HPDE6-E6E7 (cell line): ENCODE results near the gene CASP8AP2.
"Not testable (repeated sequence)": the region's sequence is repeated elsewhere in the genome, so short reads cannot be mapped to it uniquely, and the experiment has no call there.

Experiments
- DNase-seq: peaks from one replicate; pipeline ENCODE4 v3.0.0; 2011; ENCODE audit warnings: missing footprints; ENCODE audit errors: extremely low spot score

Gene CASP8AP2

DNA sequence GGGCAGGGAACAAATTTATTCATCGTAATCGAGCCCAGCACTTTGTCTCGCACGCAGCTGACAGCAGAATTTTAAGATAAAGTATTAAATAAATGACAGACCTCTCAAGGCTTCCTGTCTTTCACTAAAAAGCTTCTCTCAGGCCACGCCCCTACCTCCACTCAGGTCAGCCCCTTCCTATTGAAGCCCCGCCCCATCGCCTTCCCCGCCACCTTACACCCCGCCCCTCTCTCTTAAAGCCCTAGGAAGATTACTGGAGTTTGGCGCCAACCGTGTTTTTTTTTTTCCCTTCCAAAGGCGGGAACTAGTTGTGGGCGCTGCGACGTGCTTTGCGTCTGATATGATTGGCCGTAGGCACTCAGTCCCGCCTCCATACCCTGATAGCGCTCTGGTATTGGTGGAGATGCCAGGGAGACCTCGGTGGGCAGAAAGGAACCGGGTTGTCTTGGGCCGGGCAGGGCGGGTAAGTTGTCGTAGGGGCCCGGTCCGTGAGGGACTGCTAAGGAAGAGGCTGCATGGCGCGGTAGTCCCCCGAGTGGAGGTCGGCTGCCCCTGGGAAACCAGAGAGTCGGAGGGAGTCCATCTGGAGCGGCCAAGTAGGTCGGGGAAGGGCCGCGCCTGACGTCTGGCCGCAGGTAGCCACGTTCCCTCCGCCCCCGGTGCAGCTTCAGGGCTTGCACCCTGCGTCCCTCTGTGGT lies at the start of gene CASP8AP2:
TSS of gene CASP8AP2 (plus strand) at position 409 of the 698 bp plus-strand sequence.
- DNase-seq: peak; percentile 97

GRCh38 chr6:89781070-89782034 lies 48.3 kb upstream of the CASP8AP2 start:
- no peak for DNase-seq

GRCh38 chr6:89782222-89782621 lies 47.5 kb upstream of the CASP8AP2 start:
- DNase-seq: no peak

DNA sequence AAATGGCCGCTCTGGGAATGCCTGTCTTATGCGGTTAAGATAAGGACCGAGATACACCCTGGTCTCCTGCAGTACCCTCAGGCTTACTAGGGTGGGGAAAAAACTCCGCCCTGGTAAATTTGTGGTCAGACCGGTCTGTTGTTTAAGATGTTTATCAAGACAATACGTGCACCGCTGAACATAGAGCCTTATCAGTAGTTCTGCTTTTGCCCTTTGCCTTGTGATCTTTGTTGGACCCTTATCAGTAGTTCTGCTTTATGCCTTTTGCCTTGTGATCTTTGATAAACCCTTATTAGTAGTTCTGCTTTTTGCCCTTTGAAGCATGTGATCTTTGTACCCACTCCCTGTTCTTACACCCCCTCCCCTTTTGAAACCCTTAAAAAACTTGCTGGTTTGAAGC lies 46.4 kb upstream of the CASP8AP2 start:
- DNase-seq: not testable (repeated sequence)

DNA sequence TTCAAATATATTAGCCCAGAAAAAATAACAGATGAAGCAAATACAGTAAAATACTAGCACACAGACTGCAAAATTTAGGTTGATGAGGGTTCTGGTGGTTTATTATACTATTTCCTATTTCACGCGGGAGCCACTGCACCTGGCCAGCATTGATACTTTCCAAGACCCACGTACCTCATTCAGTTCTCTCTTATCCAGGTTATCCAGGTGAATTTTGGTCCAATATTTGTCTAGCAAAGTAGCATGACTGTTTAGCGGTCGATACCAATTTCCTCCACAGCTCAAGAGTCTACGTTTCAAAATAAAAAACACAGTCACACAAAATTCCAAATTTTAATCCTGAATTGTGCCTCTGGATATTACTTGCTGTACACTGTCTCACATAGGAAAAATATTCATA lies 44.8 kb upstream of the CASP8AP2 start:
- DNase-seq: no peak

GRCh38 chr6:89786970-89787369 lies 42.7 kb upstream of the CASP8AP2 start:
- DNase-seq: no peak

DNA sequence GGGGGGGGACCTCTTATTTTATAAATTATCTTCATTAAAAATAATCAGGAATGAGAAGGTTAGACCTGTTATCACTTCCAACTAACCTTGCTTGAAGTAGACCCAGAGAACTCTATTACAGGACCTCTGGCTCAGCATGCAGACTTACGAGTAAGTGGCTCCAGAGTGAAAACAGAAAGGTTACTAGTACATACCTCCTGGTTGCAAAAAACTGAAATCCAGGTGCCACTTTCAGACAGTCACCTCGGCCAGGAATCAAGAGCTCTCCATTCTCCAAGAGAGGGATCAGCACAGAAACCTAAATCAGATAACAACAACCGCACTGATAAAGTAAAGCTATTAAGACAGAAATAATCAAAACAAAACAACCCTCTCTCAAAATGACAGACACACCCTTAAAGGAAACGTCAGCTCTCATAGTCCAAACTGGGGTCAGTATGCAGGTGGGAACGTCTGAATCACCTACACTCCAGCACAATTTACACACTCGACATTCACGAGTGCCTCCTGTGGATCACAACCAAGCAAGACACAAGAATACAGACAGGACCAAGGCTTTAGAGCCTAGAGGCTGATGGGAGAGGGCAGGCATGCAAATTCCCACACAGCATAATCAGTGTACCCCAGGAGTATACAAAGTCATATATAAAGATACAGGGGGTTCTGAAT lies 41.9 kb upstream of the CASP8AP2 start:
- DNase-seq: no peak

DNA sequence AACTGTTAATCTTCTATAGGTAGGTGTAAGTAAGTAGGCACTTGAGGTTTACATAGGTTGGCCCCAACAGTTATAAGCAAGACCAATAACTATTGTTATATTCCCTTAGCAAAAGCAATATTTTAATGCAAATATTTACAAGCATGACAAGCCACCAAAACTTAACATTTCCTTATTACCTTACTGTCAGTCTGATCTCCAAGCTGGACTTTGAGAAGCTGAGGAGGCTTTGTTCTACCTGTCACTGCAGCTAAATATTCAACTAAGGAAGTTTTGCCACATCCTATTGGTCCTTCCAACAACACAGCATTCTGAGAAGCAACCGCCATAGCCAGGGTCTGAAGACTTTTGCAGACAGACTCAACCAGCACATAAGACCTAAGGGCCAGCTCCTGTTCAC lies 39.7 kb upstream of the CASP8AP2 start:
- DNase-seq: no peak

DNA sequence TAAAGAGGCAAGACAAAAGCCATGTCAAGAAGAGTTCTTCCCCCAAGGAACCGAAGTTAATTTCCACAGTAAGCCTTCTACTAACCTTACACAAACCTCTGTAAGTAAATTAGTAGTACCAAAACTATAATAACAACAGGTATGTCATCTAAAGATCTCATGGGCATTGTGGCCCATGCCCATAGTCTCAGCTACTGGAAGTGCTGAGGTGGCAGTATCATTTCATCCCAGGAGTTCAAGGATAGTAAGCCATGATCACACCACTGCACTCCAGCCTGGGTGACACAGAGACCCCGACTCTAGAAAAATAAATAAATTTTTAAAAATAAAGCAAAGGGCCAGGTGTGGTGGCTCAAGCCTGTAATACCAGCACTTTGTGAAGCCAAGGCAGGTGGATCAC lies 39.3 kb upstream of the CASP8AP2 start:
- DNase-seq: no peak

DNA sequence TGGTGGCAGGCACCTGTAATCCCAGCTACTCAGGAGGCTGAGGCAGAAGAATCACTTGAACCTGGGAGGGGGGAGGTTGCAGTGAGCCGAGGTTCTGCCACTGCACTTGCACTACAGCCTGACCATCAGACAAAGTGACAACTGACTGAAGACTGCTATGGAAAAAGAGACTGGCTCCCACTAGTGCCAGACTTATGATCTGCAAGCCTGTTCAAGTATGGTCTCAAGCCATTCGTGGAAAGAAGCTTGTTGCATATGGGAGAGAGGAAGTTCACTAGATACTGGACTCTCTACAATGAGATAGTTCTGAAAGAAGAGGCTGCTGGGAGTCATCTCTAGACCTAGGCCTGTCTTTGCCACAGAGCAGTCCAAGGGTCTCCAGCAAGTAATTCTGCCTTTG lies 36.8 kb upstream of the CASP8AP2 start:
- peak; percentile 11 for DNase-seq

DNA sequence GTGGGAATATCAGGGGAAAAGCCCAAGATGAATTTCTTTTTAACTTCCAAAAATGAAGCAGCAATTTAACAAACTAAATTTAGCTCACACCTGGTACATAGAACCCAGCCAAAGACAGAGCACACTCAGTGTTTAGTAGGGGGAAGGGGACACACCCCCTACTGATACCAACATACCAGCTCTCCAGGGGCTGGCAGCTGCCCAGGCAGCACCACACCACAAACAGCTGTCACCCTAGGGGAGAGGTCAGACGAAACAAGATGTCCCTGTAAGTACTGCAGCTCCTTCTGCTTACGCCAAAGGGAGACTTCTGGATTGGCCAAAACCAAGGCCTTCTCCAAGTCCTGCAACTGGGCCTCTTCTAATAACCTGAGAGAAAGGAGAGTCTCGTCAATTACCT lies 36.1 kb upstream of the CASP8AP2 start:
- DNase-seq: no peak

DNA sequence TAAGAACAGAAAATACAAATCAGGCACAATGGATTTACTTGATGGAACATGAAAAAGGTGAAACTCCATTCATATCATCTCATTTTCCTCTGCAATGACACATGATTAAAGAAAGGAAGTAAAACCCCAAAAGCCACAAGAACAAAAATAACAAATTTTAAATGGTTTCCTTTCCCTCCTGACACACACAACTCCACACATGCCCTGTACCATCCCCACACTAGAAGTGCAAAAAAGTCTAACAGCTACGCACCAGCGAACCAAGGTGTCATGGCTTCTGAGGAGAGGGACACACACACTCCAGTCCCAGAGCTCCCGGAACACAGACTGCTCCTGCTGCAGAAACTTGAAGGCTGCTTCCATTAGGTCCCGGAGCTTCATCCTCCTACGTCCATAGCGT lies 35.4 kb upstream of the CASP8AP2 start:
- no peak for DNase-seq

DNA sequence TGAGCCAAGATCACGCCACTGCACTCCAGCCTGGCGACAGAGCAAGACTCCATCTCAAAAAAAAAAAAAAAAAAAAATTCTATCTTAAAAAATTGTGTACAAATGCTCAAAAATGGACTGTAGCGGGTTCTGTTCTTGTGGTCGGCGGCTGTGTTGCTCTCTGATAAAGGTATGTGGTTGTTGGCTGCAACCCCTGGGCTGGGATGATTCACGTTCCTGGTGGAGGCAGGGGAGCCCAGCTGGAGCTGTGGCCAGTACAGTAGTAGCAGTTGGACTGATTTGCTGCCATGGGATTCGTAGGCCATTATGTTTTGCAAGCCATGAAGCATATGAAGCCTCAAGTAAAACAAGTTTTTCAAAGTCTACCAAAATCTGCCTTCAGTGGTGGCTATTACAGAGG lies 32.4 kb upstream of the CASP8AP2 start:
- no peak for DNase-seq

DNA sequence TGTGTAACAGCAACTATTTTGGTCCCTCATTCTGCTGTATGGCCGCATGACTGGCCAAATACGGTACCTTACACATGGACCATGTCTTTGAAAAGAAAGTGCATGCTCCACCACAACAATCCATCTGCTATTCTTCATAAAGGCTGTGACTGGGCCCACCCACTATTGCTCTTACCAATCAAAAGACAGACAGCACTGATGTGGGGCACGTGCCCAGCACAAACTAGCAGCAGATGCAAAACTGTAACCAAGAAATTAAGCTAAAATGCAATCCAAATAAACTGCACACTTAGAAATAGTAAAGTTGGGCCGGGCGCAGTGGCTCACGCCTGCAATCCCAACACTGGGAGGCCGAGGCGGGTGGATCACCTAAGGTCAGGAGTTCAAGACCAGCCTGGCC lies 30.6 kb upstream of the CASP8AP2 start:
- no peak for DNase-seq

DNA sequence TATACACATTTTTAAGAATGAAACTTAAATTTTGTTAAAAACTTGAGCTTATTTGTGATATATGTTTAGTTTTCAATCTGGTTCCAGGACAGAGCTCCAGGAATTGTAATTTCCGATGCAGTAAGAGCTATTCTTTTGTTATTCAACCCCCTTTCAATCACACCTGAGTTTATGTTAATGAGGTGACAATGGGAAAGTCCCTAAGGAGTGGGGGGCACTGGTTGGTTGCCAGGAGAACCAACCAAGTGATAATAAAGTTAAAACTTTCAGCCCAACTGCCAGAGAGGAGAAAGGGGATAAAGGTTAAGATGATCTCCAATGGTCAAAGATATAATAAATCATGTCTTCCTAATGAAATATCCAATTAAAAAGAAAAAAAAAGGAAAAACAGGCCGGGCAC lies 29.9 kb upstream of the CASP8AP2 start:
- DNase-seq: no peak

- DNase-seq: no peak
These were observed 26.4 kb upstream of the CASP8AP2 start for GRCh38 chr6:89803271-89803670.

GRCh38 chr6:89805814-89806371 lies 23.8 kb upstream of the CASP8AP2 start:
- DNase-seq: no peak

- DNase-seq: no peak
These were observed 22.1 kb upstream of the CASP8AP2 start for GRCh38 chr6:89807581-89807980.

DNA sequence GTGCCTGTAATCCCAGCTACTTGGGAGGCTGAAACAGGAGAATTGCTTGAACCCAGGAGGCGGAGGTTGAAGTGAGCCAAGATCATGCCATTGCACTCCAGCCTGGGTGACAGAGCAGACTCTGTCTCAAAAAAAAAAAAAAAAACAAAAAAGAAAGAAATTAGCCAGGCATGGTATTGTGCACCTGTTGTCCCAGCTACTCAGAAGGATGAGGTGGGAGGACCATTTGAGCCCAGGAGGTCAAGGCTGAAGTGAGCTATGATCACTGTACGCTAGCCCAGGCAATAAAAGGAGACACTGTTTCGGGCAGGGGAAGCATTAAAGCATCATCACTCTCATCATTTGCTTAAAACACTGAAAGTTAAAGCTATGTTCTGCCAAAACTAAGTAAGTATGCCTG lies 16.3 kb upstream of the CASP8AP2 start:
- DNase-seq: not testable (repeated sequence)

DNA sequence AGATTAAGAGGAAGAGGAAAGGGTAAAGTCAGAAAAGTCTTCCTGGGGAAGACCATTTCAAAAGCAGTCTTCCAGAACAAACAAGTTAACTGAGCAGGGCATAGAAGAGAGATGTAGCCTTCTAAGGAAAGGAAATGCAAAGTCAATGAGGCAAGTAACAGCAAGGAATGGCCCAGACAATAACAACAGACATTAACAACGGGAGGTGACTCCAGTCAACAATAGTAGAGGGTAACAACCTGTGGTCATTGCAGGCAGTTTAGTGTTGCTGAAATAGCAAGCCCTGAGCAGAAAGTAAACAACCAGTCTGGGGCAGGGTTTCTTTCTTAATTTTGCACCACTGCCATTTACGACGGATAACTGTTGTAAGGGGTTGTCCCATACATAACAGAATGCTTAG lies 12.2 kb upstream of the CASP8AP2 start:
- no peak for DNase-seq

GRCh38 chr6:89818977-89819335 lies 10.7 kb upstream of the CASP8AP2 start:
- DNase-seq: no peak
